Fibroblast of the conjunctiva (primary cell): ENCODE measurements around the gene DSCAML1.
"Not testable (repeated sequence)": the region's sequence is repeated elsewhere in the genome, so short reads cannot be mapped to it uniquely, and the experiment has no call there.

Experiments used
- DNase-seq: peaks from one replicate; pipeline ENCODE4 v3.0.0-alpha.2; 2010; ENCODE audit warnings: low read depth

Gene DSCAML1

DNA sequence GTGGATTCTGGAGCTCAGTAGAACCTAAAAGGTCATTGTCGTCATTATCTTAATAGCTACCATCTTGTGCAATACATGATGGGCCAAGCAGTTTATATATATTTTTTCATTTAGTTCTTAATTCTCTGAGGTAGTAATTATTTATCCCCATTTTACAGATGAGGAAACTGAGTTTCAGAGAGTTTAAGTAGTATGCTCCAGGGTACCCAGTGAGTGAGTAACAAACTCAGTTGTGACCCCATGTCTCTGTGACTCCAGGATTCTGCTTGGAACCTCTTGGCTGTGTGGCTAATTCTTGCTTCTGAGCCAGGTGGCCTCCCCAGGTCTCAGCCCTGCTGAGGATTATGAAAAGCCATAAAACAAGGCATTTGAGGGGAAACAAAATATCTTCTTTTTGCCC is 386.8 kb downstream of the DSCAML1 start:
- no peak for DNase-seq

DNA sequence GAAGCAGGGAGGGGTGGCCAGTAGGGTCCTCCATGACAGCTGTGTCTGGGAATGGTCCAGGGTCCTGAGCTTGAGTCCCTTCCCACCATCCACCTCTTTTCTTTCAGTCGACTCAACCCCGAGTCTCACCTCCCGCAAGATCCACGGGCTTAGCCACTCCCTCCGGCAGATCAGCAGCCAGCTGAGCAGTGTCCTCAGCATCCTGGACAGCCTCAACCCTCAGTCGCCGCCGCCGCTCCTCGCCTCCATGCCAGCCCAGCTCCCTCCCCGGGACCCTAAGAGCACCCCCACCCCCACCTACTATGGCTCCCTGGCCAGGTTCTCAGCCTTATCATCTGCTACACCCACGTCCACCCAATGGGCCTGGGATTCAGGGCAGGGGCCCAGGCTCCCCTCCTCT is 387.5 kb downstream of the DSCAML1 start:
- DNase-seq: no peak

DNA sequence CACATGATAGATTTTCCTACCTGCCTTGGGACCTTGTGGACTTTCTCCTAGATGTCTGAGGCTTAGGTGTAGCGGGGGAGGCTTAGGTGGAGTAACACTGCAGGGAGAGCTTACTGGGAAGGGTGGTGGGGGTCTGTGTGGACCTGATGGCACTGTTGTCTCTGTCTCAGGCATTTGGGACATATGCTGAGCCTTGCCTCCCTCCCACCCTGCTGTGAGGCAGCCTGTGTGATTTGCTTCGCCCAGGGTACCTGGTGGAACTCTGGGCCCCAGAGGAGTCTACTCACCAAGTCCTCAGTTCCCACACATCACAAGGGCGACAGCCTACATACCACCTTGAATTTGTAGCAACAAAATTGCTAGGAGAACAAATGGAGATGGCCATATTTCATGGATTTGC is 388.7 kb downstream of the DSCAML1 start:
- no peak for DNase-seq

DNA sequence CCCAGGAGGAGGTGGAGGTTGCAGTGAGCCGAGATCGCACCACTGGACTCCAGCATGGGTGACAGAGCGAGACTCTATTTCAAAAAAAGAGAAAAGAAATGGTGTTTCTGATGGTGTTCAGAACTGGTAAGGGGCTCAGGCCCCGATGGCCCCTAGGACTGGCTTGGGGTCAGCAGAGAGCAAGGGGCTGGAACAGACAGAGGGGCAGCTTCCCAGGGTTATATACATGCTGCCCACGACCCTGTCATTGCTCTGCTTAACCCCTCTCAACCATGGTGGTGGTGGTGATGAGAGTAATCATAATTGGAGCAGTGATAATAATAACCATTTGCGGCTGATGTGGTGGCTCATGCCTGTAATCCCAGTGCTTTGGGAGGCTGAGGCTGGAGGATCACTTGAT is 390.0 kb downstream of the DSCAML1 start:
- DNase-seq: no peak

DNA sequence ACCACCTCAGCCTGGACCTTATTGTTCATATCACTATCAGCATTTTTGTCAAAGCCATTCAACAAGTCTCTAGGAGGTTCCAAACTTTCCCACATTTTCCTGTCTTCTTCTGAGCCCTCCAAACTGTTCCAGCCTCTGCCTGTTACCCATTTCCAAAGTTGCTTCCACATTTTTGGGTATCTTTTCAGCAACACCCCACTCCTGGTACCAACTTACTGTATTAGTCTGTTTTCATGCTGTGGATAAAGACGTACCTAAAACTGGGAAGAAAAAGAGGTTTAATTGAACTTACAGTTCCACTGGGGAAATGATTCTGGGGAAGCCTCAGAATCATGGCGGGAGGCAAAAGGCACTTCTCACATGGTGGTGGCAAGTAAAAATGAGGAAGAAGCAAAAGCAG is 391.1 kb downstream of the DSCAML1 start:
- DNase-seq: not testable (repeated sequence)

DNA sequence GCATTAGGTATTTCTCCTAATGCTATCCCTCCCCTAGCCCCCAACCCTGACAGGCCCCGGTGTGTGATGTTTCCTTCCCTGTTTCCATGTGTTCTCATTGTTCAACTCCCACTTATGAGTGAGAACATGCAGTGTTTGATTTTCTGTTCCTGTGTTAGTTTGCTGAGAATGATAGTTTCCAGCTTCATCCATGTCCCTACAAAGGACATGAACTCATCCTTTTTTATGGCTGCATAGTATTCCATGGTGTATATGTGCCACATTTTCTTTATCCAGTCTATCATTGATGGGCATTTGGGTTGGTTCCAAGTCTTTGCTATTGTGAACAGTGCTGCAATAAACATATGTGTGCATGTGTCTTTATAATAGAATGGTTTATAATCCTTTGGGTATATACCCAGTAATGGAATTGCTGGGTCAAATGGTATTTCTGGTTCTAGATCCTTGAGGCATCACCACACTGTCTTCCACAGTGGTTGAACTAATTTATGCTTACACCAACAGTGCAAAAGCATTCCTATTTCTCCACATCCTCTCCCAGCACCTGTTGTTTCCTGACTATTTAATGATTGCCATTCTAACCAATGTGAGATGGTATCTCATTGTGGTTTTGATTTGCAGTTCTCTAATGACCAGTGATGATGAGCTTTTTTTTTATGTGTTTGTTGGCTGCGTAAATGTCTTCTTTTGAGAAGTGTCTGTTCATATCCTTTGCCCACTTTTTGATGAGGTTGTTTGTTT is 397.7 kb downstream of the DSCAML1 start:
- DNase-seq: not testable (repeated sequence)

DNA sequence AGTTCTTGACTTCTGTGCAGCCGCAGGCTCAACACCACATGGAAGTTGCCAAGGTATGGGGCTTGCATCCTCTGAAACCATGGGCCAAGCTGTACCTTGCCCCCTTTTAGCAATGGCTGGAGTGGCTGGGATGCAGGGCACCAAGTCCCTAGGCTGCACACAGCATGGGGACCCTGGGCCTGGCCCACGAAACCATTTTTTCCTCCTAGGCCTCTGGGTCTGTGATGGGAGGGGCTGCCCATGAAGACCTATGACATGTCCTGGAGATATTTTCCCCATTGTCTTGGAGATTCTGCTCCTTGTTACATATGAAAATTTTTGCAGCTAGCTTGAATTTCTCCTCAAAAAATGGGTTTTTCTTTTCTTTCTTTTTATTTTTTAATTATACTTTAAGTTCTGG is 398.4 kb downstream of the DSCAML1 start:
- DNase-seq: not testable (repeated sequence)

DNA sequence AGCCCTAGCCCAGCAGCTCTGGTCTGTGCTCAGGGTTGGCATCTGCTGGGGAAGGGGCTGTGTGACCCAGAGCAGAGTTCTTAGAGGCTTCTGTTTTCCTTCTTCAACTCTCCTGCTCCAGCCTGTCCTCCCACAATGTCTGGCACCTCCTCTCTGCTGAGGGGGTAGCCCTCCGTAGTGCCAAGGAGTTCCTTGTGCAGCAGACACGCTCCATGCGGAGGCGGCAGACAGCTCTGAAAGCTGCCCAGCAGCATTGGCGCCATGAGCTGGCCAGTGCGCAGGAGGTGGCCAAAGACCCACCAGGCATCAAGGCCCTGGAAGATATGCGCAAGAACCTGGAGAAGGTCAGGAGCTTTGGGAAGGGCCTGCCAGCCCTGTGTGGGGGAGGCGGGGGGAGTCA is 400.0 kb downstream of the DSCAML1 start:
- no peak for DNase-seq

DNA sequence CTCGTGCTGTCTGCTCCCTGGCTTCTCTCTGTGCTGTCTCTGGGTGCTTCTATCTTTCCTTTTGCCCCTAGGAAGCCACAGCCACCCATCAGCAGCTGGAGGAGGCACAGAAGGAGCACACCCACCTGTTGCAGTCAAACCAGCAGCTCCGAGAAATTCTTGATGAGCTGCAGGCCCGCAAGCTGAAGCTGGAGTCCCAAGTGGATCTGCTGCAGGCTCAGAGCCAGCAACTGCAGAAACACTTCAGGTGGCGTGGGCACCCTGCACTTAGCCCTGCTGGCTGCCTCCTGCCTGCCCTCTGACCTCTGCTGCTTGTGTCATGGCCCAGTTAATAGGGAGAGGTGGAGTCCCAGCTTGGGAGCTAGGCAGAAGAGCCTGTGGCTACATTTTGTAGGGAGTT is 401.5 kb downstream of the DSCAML1 start:
- DNase-seq: no peak

DNA sequence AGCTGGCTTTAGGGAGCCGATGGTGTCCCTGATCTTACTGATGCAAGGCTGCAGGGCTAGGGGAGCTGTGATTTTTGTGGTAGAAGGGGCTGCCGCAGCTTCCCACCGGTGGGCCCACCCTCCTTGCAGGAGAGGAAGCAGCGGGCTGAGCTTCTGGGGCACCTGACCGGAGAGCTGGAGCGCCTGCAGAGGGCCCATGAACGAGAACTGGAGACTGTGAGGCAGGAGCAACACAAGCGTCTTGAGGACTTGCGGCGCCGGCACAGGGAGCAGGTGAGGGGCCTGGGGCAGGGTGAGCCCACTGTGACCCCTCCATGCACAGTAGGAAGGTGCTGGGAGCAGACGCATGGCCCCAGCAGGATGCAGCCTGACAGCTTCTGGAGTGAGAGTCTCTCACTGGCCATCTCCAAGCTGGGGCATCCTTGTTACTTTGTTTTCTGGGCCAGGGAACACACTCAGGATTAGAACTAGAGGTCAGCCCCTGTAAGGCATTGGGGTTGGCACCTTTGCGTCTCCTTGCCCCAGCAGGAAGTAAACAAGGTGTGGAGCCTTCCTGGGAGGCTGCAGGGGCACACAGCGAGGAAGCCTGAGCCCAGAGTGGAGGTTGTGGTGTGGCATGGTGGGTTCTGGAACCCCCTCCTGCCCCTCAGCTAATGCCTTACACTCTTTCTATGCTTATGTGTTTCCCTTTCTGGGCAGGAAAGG is 402.6 kb downstream of the DSCAML1 start:
- DNase-seq: no peak

DNA sequence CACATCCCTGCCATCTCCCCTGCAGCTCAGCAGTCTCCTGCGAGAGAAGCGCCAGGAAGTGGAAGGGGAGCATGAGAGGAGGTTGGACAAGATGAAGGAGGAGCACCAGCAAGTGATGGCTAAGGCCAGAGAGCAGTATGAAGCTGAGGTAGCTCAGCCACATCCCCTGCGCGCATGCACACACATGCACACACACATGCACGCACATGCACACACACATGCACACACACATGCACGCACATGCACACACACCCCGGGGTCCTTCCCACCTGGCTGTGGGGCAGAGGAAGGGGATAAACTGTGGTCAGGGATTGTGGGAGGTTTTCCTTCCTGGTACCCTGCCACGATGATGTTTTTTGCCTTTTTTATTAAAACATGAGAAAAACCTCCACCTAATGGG is 404.0 kb downstream of the DSCAML1 start:
- no peak for DNase-seq

DNA sequence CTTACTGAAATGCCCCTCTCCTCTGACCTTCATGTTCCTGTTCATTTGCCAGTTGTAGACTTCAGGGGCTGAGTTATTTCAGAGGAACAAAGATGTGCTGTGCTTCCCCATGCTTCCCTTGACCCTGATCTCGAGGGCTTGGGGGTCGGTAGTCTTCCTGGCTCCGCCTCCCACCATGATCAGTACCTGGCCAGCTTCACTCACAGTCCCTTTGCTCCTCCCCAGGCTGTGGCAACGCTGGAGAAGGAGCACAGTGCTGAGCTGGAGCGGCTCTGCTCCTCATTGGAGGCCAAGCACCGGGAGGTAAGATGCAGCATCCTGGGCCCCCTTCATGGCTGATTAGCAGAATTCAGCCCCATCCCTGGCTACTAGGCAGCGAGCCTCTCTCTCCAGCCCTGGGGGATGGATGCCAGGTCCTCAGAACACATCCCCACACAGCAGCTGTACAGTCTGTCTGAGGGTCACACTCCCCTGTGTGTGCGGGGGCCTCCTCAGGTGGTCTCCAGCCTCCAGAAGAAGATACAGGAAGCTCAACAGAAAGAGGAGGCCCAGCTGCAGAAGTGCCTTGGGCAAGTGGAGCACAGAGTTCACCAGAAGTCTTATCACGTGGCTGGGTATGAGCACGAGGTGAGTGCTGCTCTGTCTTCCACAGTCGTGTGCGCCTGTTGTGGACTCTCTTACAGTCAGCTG is 404.9 kb downstream of the DSCAML1 start:
- DNase-seq: no peak

DNA sequence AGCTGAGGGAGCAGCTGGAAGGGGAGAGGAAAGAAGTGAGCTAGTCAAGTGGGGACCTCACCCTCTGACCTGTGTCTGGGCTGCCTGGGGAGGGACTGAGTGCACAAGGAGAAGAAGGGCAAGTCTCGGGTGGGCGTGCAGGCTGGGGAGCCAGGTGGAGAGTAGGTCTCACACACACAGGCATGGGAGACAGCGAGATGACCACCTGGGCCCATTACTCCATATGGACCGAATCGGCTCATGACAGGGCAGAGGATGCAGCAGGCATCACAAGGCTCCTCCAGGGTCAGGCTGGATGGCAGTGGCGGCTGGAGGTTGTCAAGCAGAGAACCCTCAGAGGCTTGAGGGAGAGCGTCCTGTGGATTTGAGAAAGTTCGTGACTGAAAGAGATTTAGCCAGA is 405.8 kb downstream of the DSCAML1 start:
- DNase-seq: no peak

DNA sequence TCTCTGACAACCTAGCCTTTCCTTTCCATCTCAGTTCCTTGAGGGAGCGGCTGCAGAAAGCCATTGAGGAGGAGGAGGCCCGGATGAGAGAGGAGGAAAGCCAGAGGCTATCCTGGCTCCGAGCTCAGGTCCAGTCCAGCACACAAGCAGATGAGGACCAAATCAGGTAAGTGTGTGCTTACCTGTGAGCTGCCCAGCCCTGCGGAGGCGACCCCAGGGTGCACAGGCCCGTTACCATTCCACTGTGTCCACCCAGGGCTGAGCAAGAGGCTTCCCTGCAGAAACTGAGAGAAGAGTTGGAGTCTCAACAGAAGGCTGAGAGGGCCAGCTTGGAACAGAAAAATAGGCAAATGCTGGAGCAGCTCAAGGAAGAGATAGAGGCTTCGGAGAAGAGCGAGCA is 406.3 kb downstream of the DSCAML1 start:
- no peak for DNase-seq

DNA sequence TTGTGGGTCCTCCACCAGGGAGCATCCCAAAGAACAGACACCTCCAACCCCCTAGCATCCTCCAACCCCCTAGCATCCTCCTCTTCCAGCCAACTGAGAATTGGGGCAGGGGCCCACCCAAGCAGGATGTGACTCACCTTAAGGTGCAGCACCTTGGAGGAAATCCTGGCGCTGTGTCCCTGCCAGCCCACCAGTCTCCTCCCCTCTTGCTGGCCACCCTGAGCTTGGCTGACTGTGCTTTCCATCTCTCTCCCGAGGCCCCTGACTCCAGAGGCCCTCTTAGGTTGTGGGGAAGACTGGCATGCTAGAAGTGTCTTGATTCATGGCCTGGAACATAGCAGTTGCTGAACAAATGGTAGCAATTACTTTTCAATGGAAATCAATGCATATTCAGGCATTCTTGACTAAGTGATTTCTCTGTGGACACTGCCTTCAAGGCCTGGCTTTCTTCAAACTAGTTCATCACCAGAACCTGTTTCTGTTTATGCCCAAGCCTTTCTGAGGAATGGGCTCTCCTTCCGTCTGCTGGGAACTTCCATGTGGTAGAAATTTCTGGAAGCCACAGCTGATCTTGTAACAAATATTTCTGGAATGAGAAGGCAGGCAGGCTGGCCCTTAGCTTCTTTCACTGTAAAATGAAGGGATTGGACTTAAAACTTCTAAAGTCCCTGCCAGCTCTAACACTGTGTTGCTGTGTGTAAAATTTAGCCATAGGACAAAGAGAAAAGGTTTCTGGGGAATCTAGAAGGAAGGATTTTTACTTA is 408.8 kb downstream of the DSCAML1 start:
- no peak for DNase-seq

DNA sequence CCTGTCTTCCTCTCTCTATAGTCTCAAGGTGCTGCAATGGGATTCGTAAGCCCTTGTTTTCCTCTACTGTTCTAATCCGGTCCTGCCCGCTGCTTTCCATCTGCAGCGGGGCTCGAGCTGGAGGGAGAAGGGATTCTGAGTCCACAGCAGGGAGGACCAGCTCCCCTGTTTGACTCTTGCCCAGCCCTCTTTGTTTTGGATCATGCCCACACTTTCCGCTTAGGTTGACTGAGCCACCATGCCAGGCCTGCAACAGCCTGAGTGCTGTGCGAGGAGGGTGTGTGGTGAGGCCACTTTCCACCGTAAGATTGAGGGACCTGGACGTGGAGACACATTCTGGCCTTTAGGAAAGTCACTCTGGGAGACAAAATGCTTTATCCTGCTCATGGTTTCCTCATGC is 411.1 kb downstream of the DSCAML1 start:
- no peak for DNase-seq

DNA sequence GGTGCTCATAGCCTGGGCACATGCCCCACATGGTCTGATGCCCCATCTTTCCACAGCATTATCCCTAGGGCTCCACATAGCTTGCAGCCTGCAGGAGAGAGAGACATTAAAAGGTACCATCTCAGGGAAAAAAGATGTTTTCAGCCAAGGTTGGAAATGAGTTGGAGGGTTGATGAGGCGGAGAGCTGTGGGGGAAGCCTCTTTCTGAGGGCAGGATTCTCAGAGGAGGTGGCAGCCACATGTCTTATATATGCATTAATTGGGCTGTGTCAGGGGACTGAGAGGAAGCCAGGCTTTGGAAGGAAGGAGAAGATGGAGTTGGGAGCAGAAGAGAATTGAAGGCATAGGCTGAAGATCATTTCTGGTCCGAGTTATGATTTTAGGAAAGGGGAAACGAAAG is 411.5 kb downstream of the DSCAML1 start:
- no peak for DNase-seq

DNA sequence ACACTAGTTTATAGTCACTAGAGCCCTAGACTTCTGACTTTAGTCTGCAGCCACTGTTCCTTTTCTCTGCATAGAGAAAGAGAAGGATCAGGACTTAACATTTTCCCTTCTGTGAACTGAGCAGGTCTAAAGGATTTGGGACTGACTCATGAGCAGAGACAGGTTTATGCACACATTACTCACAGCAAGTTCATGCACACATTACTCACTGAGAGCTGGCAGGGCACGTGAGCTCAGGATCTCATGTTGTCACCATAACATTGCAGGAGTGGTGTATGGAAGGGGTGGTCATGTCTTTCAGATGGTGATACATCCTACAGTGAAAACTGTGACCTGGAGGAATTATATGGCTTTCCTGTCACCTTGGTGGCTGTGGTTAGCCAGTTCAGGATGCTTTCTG is 413.0 kb downstream of the DSCAML1 start:
- peak; percentile 43 for DNase-seq

DNA sequence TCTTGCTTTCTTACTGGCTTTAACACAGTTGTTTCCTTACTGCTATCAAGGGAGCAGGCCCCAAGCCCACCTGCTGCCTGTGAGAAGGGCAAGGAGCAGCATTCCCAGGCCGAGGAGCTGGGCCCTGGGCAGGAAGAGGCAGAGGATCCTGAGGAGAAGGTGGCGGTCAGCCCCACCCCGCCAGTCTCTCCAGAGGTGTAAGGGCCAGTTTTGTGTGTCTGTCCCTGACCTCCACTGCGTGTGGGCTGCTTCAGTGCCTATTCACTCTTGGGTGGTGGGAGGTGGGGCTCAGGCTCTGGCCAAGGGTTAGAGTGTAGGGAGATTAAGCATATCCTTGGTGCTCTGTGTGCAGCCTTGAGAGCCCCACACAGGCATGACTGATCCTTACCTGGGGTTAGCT is 414.3 kb downstream of the DSCAML1 start:
- DNase-seq: no peak

DNA sequence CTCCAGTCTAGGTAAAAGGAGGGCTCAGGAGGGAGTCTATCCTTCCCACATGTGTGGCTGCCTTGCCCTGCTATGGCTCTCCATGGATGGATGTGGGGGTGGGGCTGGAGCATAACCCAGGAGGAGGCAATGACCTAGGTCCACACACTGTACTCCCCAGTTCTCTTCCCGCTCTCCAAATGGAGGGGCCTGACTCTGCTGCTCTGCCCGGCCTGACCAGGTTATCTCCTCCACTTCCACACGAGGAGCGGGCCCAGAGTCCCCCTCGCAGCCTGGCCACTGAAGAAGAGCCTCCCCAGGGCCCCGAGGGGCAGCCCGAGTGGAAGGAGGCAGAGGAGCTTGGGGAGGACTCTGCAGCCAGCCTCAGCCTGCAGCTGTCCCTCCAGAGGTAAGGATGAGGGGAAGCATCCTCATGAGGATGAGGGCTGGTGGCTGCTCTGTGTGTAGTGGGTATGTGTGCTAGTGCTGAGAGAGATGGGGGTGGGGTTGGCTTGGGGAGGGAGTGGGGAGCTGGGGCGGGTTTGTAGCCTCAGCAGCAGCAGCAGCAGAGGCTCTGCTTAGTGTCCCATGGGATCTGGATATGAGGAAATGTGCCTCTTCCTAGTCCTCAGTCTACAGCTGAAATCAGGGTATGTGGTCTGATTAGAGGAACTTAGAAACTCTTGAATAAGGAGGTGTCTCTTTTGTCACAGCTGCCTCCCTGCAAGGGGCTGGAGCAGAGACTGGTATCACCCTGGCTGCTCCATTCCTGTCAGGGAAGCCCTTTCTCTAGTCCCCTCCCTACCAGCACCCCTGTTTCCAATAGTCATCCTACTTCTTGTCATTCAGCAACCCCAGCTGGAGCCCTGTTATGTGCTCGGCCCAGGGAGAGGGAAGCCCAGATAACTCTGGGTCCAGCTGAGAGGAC is 415.3 kb downstream of the DSCAML1 start:
- DNase-seq: no peak

DNA sequence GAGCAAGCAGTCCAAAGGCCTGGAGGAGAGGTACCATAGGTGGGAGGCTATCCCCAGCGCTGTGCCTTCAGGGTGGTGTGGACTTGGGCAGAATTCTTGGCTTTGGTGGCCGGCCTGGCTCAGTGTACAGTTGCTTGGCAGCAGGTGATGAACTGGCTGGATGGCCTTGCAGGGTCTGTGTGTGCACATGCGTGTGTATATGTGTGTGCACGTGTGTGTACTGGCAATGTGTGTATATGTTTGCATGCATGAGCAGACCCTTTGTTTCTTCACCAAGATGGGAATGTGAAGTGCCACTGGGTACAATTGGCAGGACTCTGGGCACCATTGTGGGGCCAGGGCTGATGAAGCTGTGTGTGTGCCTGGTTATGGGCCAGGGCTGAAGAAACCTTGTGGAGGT is 416.3 kb downstream of the DSCAML1 start:
- DNase-seq: no peak
